Right lobe of liver (tissue), 6 donors: ENCODE data around the gene NOS1. TPM values are rescaled to one million over a fixed set of nuclear protein-coding genes. Genes with fewer than 3 reads are reported as not detected.

Experiments used
- ATAC-seq, 4 donors: fragments of 200-7000 bp; cut with Tn5 transposase; one replicate each; pipeline ENCODE4 v1.9.1; 2020; ENCODE audit warnings: mild to moderate bottlenecking in 4 of 4, moderate library complexity in 4 of 4
- DNase-seq, 3 donors: peaks; one replicate each; pipeline ENCODE4 v3.0.0-alpha.2; 2020
- H3K27ac ChIP-seq, 3 donors: fragments of 200-600 bp; one replicate each; pipeline ENCODE4 v1.8.0; 2022
- H3K27me3 ChIP-seq, 2 donors: fragments of 200-600 bp; one replicate each; pipeline ENCODE4 v1.8.0; 2022
- H3K36me3 ChIP-seq, 4 donors: fragments of 200-600 bp; sonication (generic) in 1 of 4; one replicate each; pipeline versions ENCODE4 v1.5.1 to v1.8.0; 2017 to 2022; ENCODE audit warnings: control low read depth in 1 of 4
- H3K4me1 ChIP-seq, 4 donors: fragments of 200-600 bp; sonication (generic) in 1 of 4; one replicate each; pipeline versions ENCODE4 v1.5.1 to v1.8.0; 2017 to 2022; ENCODE audit warnings: control low read depth in 1 of 4
- H3K4me3 ChIP-seq, 3 donors: fragments of 200-600 bp; one replicate each; pipeline ENCODE4 v1.8.0; 2022
- H3K9me3 ChIP-seq, 4 donors: fragments of 200-600 bp; sonication (generic) in 1 of 4; one replicate each; pipeline versions ENCODE4 v1.5.1 to v1.8.0; 2017 to 2022; ENCODE audit warnings: control low read depth in 1 of 4
- POLR2A ChIP-seq: fragments of 450-650 bp; IDR thresholded peaks from one replicate; pipeline ENCODE4 v1.6.1; 2017; ENCODE audit warnings: antibody characterized with exemption, mild to moderate bottlenecking
- WGBS: methylation state at CpG from one replicate; pipeline ENCODE4 v1.1.6; 2018; ENCODE audit warnings: low coverage, low lambda C conversion rate; ENCODE audit not compliant: insufficient coverage; ENCODE audit errors: missing lambda C conversion rate; 5-methylcytosine and 5-hydroxymethylcytosine counted together
- intact Hi-C, 2 donors: fragments of 100-400 bp; cut with DNase I; formaldehyde crosslinking; loops; one replicate each; pipeline versions ENCODE4 v1.11.2 to v1.14.1; 2022
- total RNA-seq, 6 experiments: library from RNA; depleted of rRNA in 2 of 6; stranded (reverse); fragments of >200 nt in 2 of 6; fragmentation: NEBNext Ultra II Directional in 3 of 6; extraction: Animal tissue kit (Norgen Biotek cat#: 25700) in 3 of 6; gene quantifications; one replicate each; pipeline versions ENCODE4 v1.1.0 to v1.2.4, GENCODE V29; 2016 to 2023
- TF ChIP-seq, protein P1 (sequence below), 4 donors: fragments of 200-600 bp in 3 of 4; fragments of 450-650 bp in 1 of 4; IDR thresholded peaks; one replicate each; pipeline versions ENCODE4 v1.5.1 to v1.8.0; 2016 to 2022; ENCODE audit warnings: antibody characterized with exemption in 4 of 4, mild to moderate bottlenecking in 2 of 4
- donor health status: DM: no; HTN: yes; CAD: no.
- donor health status: DM: no; HTN: no; CAD: no.
- donor health status: DM: no; HTN: no; CAD: no.
- donor health status: DM: no; HTN: yes; CAD: no.
- donor health status: DM: no; HTN: yes; CAD: no.

NOS1 gene
- total RNA-seq, 6 experiments from 2014 or later: under 0.01 to 0.12 (median 0.05) TPM

DNA sequence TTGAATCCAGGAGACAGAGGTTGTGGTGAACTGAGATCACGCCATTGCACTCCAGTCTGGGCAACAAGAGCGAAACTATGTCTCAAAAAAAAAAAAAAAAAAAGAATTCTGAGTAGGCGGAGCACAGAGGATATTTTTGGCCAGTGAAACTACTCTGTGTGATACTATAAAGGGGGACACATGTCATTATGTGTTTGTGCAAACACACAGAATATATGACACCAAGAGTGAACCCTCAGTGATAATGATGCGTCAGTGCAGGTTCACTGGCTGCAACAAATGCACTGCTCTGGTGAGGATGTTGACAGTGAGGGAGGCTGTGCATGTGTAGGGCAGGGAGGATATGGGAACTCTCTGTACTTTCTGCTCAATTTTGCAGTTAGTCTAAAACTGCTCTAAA lies 195.3 kb downstream of the NOS1 start:
- 92% methylated on average over 4 of the region's 4 CpGs for WGBS

DNA sequence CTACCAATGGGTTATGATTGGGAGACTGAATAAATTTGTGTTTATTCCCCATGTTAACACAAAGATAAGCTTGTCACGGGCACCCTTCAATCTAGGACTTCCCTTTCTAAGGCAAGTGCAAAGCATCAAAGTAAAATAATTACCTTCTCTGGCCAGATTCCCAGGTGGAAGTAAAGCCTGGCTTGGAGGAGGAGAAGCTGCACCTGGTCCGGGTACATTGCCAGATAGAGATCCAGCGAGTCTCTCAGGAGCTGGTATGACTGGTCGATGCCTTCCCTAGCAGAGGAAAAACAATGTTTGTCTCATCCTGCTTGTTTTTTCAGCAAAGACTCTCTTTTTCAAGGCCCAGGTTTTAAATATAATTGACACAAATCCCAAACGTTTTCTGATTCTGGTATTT lies 196.1 kb downstream of the NOS1 start:
- no peak for DNase-seq
- H3K27me3 ChIP-seq: no peaks in the 10 kb centered on the region
- intact Hi-C loops: no loop called here
- H3K4me3 ChIP-seq: no peak overlapping the region
- no peaks in the 10 kb centered on the region for H3K9me3 ChIP-seq
- no peaks in the 10 kb centered on the region for H3K4me1 ChIP-seq
- no peak overlapping the region for H3K27ac ChIP-seq
- no peak for ATAC-seq
- 83% methylated on average over 5 of the region's 5 CpGs for WGBS
- no peak for TF ChIP-seq POLR2A
- TF ChIP-seq, protein P1, sequence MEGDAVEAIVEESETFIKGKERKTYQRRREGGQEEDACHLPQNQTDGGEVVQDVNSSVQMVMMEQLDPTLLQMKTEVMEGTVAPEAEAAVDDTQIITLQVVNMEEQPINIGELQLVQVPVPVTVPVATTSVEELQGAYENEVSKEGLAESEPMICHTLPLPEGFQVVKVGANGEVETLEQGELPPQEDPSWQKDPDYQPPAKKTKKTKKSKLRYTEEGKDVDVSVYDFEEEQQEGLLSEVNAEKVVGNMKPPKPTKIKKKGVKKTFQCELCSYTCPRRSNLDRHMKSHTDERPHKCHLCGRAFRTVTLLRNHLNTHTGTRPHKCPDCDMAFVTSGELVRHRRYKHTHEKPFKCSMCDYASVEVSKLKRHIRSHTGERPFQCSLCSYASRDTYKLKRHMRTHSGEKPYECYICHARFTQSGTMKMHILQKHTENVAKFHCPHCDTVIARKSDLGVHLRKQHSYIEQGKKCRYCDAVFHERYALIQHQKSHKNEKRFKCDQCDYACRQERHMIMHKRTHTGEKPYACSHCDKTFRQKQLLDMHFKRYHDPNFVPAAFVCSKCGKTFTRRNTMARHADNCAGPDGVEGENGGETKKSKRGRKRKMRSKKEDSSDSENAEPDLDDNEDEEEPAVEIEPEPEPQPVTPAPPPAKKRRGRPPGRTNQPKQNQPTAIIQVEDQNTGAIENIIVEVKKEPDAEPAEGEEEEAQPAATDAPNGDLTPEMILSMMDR (IDR thresholded peaks at IDR 0.05): no peak
- peaks cover 0 to 93% (median 47%) of the 10 kb centered on the region in 4 donors for H3K36me3 ChIP-seq

More for the DNA sequence above, 195.3 kb downstream of the NOS1 start:
- Histone ChIP-seq H3K27me3 (no peaks in the 10 kb centered on the region), H3K4me3 (no peak overlapping the region), H3K4me1 (peaks cover 0 to 7% (median 1%) of the 10 kb centered on the region in 4 donors), H3K36me3 (peaks cover 0 to 88% (median 43%) of the 10 kb centered on the region in 4 donors), H3K9me3 (no peaks in the 10 kb centered on the region), H3K27ac (no peak overlapping the region)
- intact Hi-C loops: no loop called here
- ATAC-seq (no peak), DNase-seq (no peak)
- TF ChIP-seq POLR2A: no peak
- TF ChIP-seq, protein P1 (IDR thresholded peaks at IDR 0.05): no peak

GRCh38 chr12:117162633-117163032 lies 198.8 kb downstream of the NOS1 start:
- Histone ChIP-seq H3K27ac (no peak overlapping the region), H3K9me3 (no peaks in the 10 kb centered on the region), H3K36me3 (peaks cover 0 to 99% (median 60%) of the 10 kb centered on the region in 4 donors), H3K4me3 (no peak overlapping the region), H3K27me3 (no peaks in the 10 kb centered on the region), H3K4me1 (no peaks in the 10 kb centered on the region)
- intact Hi-C loops: no loop called here
- 80% methylated on average over 7 of the region's 7 CpGs for WGBS
- ATAC-seq (no peak), DNase-seq (no peak)
- TF ChIP-seq, protein P1 (IDR thresholded peaks at IDR 0.05): no peak
- no peak for TF ChIP-seq POLR2A

DNA sequence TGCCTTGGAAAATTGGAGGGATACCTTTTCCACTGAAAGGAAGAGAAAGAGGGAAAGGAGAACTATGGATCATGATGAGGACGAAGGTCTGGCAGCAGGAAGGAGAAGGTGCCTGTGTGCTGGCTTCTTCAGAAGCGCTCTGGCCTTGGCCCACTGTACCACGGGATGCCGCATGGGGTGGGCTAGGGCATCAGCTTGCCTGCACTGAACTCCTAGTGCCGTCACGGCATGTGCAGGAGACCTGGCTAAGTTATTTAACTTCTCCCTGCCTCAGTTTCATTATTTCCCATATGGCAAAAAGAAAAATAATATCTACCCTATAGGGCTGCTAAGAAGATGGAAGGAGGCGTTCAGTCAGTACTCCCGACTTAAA lies 199.3 kb downstream of the NOS1 start:
- Histone ChIP-seq H3K36me3 (peaks cover 0 to 100% (median 60%) of the 10 kb centered on the region in 4 donors), H3K27ac (no peak overlapping the region), H3K4me3 (no peak overlapping the region), H3K27me3 (no peaks in the 10 kb centered on the region), H3K9me3 (no peaks in the 10 kb centered on the region), H3K4me1 (no peaks in the 10 kb centered on the region)
- intact Hi-C loops: no loop called here
- TF ChIP-seq, protein P1 (IDR thresholded peaks at IDR 0.05): no peak
- TF ChIP-seq POLR2A: no peak
- DNase-seq (no peak), ATAC-seq (no peak)
- 88% methylated on average over 5 of the region's 8 CpGs for WGBS
